EH (cell line): Measurements from ENCODE around the gene NLRP7.
"Not testable (repeated sequence)": the region's sequence is repeated elsewhere in the genome, so short reads cannot be mapped to it uniquely, and the experiment has no call there.

ENCODE experiments used
- DNase-seq: peaks from one replicate; pipeline ENCODE4 v3.0.0-alpha.2; 2015; ENCODE audit warnings: low read depth

Gene NLRP7

GRCh38 chr19:54947381-54947780 lies at the start of gene NLRP7:
Gene NLRP7 (minus strand): TSS chr19:54947530.
- DNase-seq: no peak

- DNase-seq: no peak
These were observed 48.2 kb upstream of the NLRP7 start for GRCh38 chr19:54995561-54995960.

GRCh38 chr19:54989531-54989930 lies 42.2 kb upstream of the NLRP7 start:
- DNase-seq: not testable (repeated sequence)

GRCh38 chr19:54982562-54982961 lies 35.2 kb upstream of the NLRP7 start:
- DNase-seq: not testable (repeated sequence)

GRCh38 chr19:54973229-54974090 lies 26.1 kb upstream of the NLRP7 start:
- not testable (repeated sequence) for DNase-seq

- not testable (repeated sequence) for DNase-seq
These were observed 24.1 kb upstream of the NLRP7 start for GRCh38 chr19:54971446-54971845.

GRCh38 chr19:54969647-54970046 lies 22.3 kb upstream of the NLRP7 start:
- no peak for DNase-seq

- DNase-seq: no peak
These were observed 20.3 kb upstream of the NLRP7 start for GRCh38 chr19:54967611-54968010.

GRCh38 chr19:54965055-54965454 lies 17.7 kb upstream of the NLRP7 start:
- DNase-seq: not testable (repeated sequence)

- no peak for DNase-seq
These were observed 12.5 kb upstream of the NLRP7 start for GRCh38 chr19:54959840-54960239.

GRCh38 chr19:54955376-54955775 lies 8.0 kb upstream of the NLRP7 start:
- DNase-seq: no peak

- DNase-seq: not testable (repeated sequence)
These were observed 6.0 kb upstream of the NLRP7 start for GRCh38 chr19:54953345-54953713.

GRCh38 chr19:54952591-54953344 lies 5.4 kb upstream of the NLRP7 start:
- no peak for DNase-seq

GRCh38 chr19:54950580-54950979 lies 3.2 kb upstream of the NLRP7 start:
- not testable (repeated sequence) for DNase-seq

GRCh38 chr19:54949412-54949811 lies 2.1 kb upstream of the NLRP7 start:
- no peak for DNase-seq

- not testable (repeated sequence) for DNase-seq
These were observed 3.5 kb downstream of the NLRP7 start for GRCh38 chr19:54943772-54944361.

- DNase-seq: not testable (repeated sequence)
These were observed 7.8 kb downstream of the NLRP7 start for GRCh38 chr19:54939538-54939937.

GRCh38 chr19:54938906-54939305 lies 8.4 kb downstream of the NLRP7 start:
- no peak for DNase-seq

- DNase-seq: no peak
These were observed 9.4 kb downstream of the NLRP7 start for GRCh38 chr19:54937926-54938325.

- DNase-seq: no peak
These were observed 19.0 kb downstream of the NLRP7 start for GRCh38 chr19:54928299-54928698.

GRCh38 chr19:54923276-54923675 lies 24.1 kb downstream of the NLRP7 start:
- DNase-seq: no peak

GRCh38 chr19:54921082-54921481 lies 26.2 kb downstream of the NLRP7 start:
- DNase-seq: no peak
